ENCODE results near the gene RASSF7.

DNA sequence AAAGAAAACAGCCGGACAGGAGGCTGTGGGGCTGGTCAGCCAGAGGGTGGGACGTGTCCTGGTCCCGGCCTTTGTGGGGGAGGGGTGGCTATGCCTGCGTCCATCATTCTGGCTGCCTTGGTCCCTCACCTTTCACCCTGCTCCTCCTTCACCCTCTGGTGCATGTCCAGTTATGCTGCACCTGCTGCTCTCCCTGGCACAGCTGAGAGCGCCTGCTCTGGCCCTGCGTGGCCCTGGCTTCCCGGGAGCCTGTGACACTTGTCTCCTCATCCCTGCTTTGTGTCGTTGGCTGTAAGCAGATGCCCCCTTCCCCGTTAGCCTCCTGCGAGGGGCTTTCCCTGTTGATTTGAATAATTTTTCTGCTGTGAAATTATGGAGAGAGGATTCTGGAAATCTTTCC, 32.1 kb downstream of the RASSF7 start:
- TF ChIP-seq, protein P1, sequence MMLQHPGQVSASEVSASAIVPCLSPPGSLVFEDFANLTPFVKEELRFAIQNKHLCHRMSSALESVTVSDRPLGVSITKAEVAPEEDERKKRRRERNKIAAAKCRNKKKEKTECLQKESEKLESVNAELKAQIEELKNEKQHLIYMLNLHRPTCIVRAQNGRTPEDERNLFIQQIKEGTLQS (IDR thresholded peaks at IDR 0.05; ENCODE audit: borderline replicate concordance, extremely low read depth, low read depth, low read length), result no peak
- TF ChIP-seq HDGF (IDR thresholded peaks at IDR 0.05), result no peak
- TF ChIP-seq, protein P2, sequence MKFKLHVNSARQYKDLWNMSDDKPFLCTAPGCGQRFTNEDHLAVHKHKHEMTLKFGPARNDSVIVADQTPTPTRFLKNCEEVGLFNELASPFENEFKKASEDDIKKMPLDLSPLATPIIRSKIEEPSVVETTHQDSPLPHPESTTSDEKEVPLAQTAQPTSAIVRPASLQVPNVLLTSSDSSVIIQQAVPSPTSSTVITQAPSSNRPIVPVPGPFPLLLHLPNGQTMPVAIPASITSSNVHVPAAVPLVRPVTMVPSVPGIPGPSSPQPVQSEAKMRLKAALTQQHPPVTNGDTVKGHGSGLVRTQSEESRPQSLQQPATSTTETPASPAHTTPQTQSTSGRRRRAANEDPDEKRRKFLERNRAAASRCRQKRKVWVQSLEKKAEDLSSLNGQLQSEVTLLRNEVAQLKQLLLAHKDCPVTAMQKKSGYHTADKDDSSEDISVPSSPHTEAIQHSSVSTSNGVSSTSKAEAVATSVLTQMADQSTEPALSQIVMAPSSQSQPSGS (IDR thresholded peaks at IDR 0.05; ENCODE audit: low read length), result no peak
- TF ChIP-seq, protein P3, sequence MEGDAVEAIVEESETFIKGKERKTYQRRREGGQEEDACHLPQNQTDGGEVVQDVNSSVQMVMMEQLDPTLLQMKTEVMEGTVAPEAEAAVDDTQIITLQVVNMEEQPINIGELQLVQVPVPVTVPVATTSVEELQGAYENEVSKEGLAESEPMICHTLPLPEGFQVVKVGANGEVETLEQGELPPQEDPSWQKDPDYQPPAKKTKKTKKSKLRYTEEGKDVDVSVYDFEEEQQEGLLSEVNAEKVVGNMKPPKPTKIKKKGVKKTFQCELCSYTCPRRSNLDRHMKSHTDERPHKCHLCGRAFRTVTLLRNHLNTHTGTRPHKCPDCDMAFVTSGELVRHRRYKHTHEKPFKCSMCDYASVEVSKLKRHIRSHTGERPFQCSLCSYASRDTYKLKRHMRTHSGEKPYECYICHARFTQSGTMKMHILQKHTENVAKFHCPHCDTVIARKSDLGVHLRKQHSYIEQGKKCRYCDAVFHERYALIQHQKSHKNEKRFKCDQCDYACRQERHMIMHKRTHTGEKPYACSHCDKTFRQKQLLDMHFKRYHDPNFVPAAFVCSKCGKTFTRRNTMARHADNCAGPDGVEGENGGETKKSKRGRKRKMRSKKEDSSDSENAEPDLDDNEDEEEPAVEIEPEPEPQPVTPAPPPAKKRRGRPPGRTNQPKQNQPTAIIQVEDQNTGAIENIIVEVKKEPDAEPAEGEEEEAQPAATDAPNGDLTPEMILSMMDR (IDR thresholded peaks at IDR 0.05 in 2 of 3, conservative IDR thresholded peaks at IDR 0.05 in 1 of 3; ENCODE audit: control insufficient read depth in 2 of 3, extremely low read depth in 1 of 3, insufficient read depth in 1 of 3, low read depth in 3 of 3, low read length in 3 of 3), result no peak
- no peak for TF ChIP-seq NBN (IDR thresholded peaks at IDR 0.05)
- no peak for TF ChIP-seq NFXL1 (IDR thresholded peaks at IDR 0.05; ENCODE audit: borderline replicate concordance)
- no peak for TF ChIP-seq SMARCA5 (IDR thresholded peaks at IDR 0.05)

Data from GM12878 (cell line).